ENCODE measurements around the gene STYK1.

DNA sequence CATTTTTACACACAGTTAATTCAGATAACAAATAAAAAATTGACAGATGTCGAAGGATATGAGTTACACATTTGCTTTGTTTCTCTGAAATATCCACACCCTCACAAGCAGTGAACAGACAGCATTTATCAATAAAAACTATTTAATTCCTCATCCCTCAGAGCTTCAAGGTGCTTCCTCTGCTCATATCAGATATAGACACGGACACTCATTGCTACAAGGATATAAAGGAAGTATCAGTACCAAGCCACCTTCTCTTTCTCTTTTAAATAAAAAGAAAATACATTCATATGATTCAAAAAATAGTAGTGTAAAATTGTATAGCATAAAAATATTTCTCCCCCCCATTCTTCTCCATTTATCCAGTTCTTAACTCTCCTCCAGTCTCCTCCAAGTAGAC, 38.5 kb downstream of the STYK1 start:
- no peak for TF ChIP-seq POLR2A (IDR thresholded peaks at IDR 0.05)
- TF ChIP-seq CTCF (IDR thresholded peaks at IDR 0.05), result no peak
- TF ChIP-seq EP300 (IDR thresholded peaks at IDR 0.05), result no peak

Measured in stomach (tissue), 4 donors.